Central memory CD8-positive, alpha-beta T cell (primary cell): ENCODE results near the gene SLIT3.

Experiments used
- ATAC-seq: fragments of 150-1000 bp; cut with Tn5 transposase; replicated peaks from 2 replicates; pipeline ENCODE4 v1.10.0; 2022; ENCODE audit warnings: mild to moderate bottlenecking, moderate FRiP score, moderate number of reproducible peaks; ENCODE audit not compliant: poor library complexity, severe bottlenecking; ENCODE audit errors: extremely low read depth
- DNase-seq, 2 donors: peaks; one replicate each; pipeline ENCODE4 v3.0.0; 2021; ENCODE audit warnings: low spot score in 2 of 2
- H3K27ac Mint-ChIP-seq: one replicate; pipeline ENCODE4 v1.8.0; 2022; ENCODE audit warnings: low read depth, mild to moderate bottlenecking, moderate library complexity, mixed read lengths
- H3K27me3 Mint-ChIP-seq: one replicate; pipeline ENCODE4 v1.8.0; 2022; ENCODE audit warnings: mixed read lengths
- H3K36me3 Mint-ChIP-seq: one replicate; pipeline ENCODE4 v1.8.0; 2022; ENCODE audit warnings: mild to moderate bottlenecking, moderate library complexity, mixed read lengths; ENCODE audit not compliant: insufficient read depth
- H3K4me1 Mint-ChIP-seq: one replicate; pipeline ENCODE4 v1.8.0; 2022; ENCODE audit warnings: mixed read lengths
- H3K4me3 Mint-ChIP-seq: one replicate; pipeline ENCODE4 v1.8.0; 2022; ENCODE audit warnings: mild to moderate bottlenecking, moderate library complexity, mixed read lengths
- H3K9me3 Mint-ChIP-seq: one replicate; pipeline ENCODE4 v1.8.0; 2022; ENCODE audit warnings: mixed read lengths

The SLIT3 gene

GRCh38 chr5:168865968-168866367 lies 435.0 kb downstream of the SLIT3 start:
- H3K4me1 Mint-ChIP-seq = no peaks in the 10 kb centered on the region
- no peaks in the 10 kb centered on the region for H3K36me3 Mint-ChIP-seq
- DNase-seq = no peak
- H3K27me3 Mint-ChIP-seq = peaks cover 21% of the 10 kb centered on the region
- no peak for ATAC-seq
- H3K9me3 Mint-ChIP-seq = no peaks in the 10 kb centered on the region
- H3K27ac Mint-ChIP-seq = no peak overlapping the region
- no peak overlapping the region for H3K4me3 Mint-ChIP-seq

GRCh38 chr5:168863021-168863420 lies 437.9 kb downstream of the SLIT3 start:
- H3K4me3 Mint-ChIP-seq = no peak overlapping the region

GRCh38 chr5:168860503-168860902 lies 440.4 kb downstream of the SLIT3 start:
- no peak overlapping the region for H3K27ac Mint-ChIP-seq
- H3K4me3 Mint-ChIP-seq = no peak overlapping the region
- no peak for DNase-seq
- H3K9me3 Mint-ChIP-seq = no peaks in the 10 kb centered on the region
- H3K27me3 Mint-ChIP-seq = peaks cover 20% of the 10 kb centered on the region
- ATAC-seq = no peak
- no peaks in the 10 kb centered on the region for H3K4me1 Mint-ChIP-seq
- H3K36me3 Mint-ChIP-seq = no peaks in the 10 kb centered on the region

More at GRCh38 chr5:168863021-168863420, 437.9 kb downstream of the SLIT3 start:
- no peaks in the 10 kb centered on the region for H3K9me3 Mint-ChIP-seq
- H3K4me1 Mint-ChIP-seq = no peaks in the 10 kb centered on the region
- no peak overlapping the region for H3K27ac Mint-ChIP-seq
- no peaks in the 10 kb centered on the region for H3K36me3 Mint-ChIP-seq
- DNase-seq (no peak), ATAC-seq (no peak)
- peaks cover 20% of the 10 kb centered on the region for H3K27me3 Mint-ChIP-seq

GRCh38 chr5:168860081-168860480 lies 440.9 kb downstream of the SLIT3 start:
- H3K36me3 Mint-ChIP-seq = no peaks in the 10 kb centered on the region
- no peaks in the 10 kb centered on the region for H3K9me3 Mint-ChIP-seq

GRCh38 chr5:168859471-168859870 lies 441.5 kb downstream of the SLIT3 start:
- Mint-ChIP-seq H3K27me3 (peaks cover 20% of the 10 kb centered on the region), H3K9me3 (no peaks in the 10 kb centered on the region), H3K4me3 (no peak overlapping the region), H3K4me1 (no peaks in the 10 kb centered on the region), H3K27ac (no peak overlapping the region), H3K36me3 (no peaks in the 10 kb centered on the region)
- DNase-seq = no peak
- no peak for ATAC-seq

More at GRCh38 chr5:168860081-168860480, 440.9 kb downstream of the SLIT3 start:
- ATAC-seq (no peak), DNase-seq (no peak)
- Mint-ChIP-seq H3K4me3 (no peak overlapping the region), H3K4me1 (no peaks in the 10 kb centered on the region), H3K27ac (no peak overlapping the region), H3K27me3 (peaks cover 20% of the 10 kb centered on the region)

GRCh38 chr5:168858994-168859393 lies 441.9 kb downstream of the SLIT3 start:
- no peaks in the 10 kb centered on the region for H3K9me3 Mint-ChIP-seq
- H3K27me3 Mint-ChIP-seq = peaks cover 20% of the 10 kb centered on the region
- H3K4me1 Mint-ChIP-seq = no peaks in the 10 kb centered on the region
- no peak overlapping the region for H3K27ac Mint-ChIP-seq
- DNase-seq (no peak), ATAC-seq (no peak)
- no peak overlapping the region for H3K4me3 Mint-ChIP-seq
- H3K36me3 Mint-ChIP-seq = no peaks in the 10 kb centered on the region

- Mint-ChIP-seq H3K9me3 (no peaks in the 10 kb centered on the region), H3K4me3 (no peak overlapping the region), H3K27ac (no peak overlapping the region), H3K36me3 (no peaks in the 10 kb centered on the region), H3K4me1 (no peaks in the 10 kb centered on the region), H3K27me3 (peaks cover 20% of the 10 kb centered on the region)
- ATAC-seq (no peak), DNase-seq (no peak)
These were observed 442.6 kb downstream of the SLIT3 start for GRCh38 chr5:168858371-168858770.

- H3K27ac Mint-ChIP-seq = no peak overlapping the region
These were observed 447.0 kb downstream of the SLIT3 start for GRCh38 chr5:168853972-168854371.

GRCh38 chr5:168852329-168852728 lies 448.6 kb downstream of the SLIT3 start:
- DNase-seq (no peak), ATAC-seq (no peak)
- Mint-ChIP-seq H3K4me3 (peak overlapping the region; percentile 7), H3K4me1 (peaks cover 9% of the 10 kb centered on the region), H3K27ac (peak overlapping the region; percentile 35), H3K27me3 (peaks cover 16% of the 10 kb centered on the region), H3K36me3 (no peaks in the 10 kb centered on the region), H3K9me3 (no peaks in the 10 kb centered on the region)

More at GRCh38 chr5:168853972-168854371, 447.0 kb downstream of the SLIT3 start:
- Mint-ChIP-seq H3K4me3 (no peak overlapping the region), H3K36me3 (no peaks in the 10 kb centered on the region), H3K27me3 (peaks cover 16% of the 10 kb centered on the region), H3K9me3 (no peaks in the 10 kb centered on the region), H3K4me1 (peaks cover 9% of the 10 kb centered on the region)
- ATAC-seq (no peak), DNase-seq (no peak)

GRCh38 chr5:168851902-168852321 lies 449.0 kb downstream of the SLIT3 start:
- ATAC-seq (peak; percentile 46), DNase-seq (no peak)
- peak overlapping the region; percentile 7 for H3K4me3 Mint-ChIP-seq
- H3K36me3 Mint-ChIP-seq = no peaks in the 10 kb centered on the region
- no peaks in the 10 kb centered on the region for H3K9me3 Mint-ChIP-seq
- peaks cover 9% of the 10 kb centered on the region for H3K4me1 Mint-ChIP-seq
- peaks cover 20% of the 10 kb centered on the region for H3K27me3 Mint-ChIP-seq
- H3K27ac Mint-ChIP-seq = peak overlapping the region; percentile 35

GRCh38 chr5:168850683-168851082 lies 450.3 kb downstream of the SLIT3 start:
- ATAC-seq = no peak
- H3K4me3 Mint-ChIP-seq = no peak overlapping the region
- peaks cover 9% of the 10 kb centered on the region for H3K4me1 Mint-ChIP-seq
- no peak for DNase-seq
- no peaks in the 10 kb centered on the region for H3K36me3 Mint-ChIP-seq
- H3K9me3 Mint-ChIP-seq = no peaks in the 10 kb centered on the region
- H3K27ac Mint-ChIP-seq = no peak overlapping the region
- peaks cover 30% of the 10 kb centered on the region for H3K27me3 Mint-ChIP-seq

GRCh38 chr5:168848569-168848968 lies 452.4 kb downstream of the SLIT3 start:
- no peak overlapping the region for H3K4me3 Mint-ChIP-seq
- H3K4me1 Mint-ChIP-seq = peaks cover 9% of the 10 kb centered on the region

GRCh38 chr5:168847511-168848073 lies 453.3 kb downstream of the SLIT3 start:
- Mint-ChIP-seq H3K27me3 (peaks cover 48% of the 10 kb centered on the region), H3K4me3 (no peak overlapping the region), H3K4me1 (peaks cover 9% of the 10 kb centered on the region), H3K36me3 (no peaks in the 10 kb centered on the region), H3K27ac (no peak overlapping the region), H3K9me3 (no peaks in the 10 kb centered on the region)
- DNase-seq = no peak
- ATAC-seq = no peak

More at GRCh38 chr5:168848569-168848968, 452.4 kb downstream of the SLIT3 start:
- no peaks in the 10 kb centered on the region for H3K9me3 Mint-ChIP-seq
- no peak for ATAC-seq
- no peaks in the 10 kb centered on the region for H3K36me3 Mint-ChIP-seq
- DNase-seq = no peak
- H3K27ac Mint-ChIP-seq = no peak overlapping the region
- peaks cover 46% of the 10 kb centered on the region for H3K27me3 Mint-ChIP-seq
